Measurements from ENCODE around the gene CLDN3. TPM values are rescaled to one million over a fixed set of nuclear protein-coding genes. Genes with fewer than 3 reads are reported as not detected.
"Not testable (repeated sequence)": the region's sequence is repeated elsewhere in the genome, so short reads cannot be mapped to it uniquely, and the experiment has no call there.

The CLDN3 gene
- not detected for total RNA-seq
- long read RNA-seq = 0 reads

- intact Hi-C loops (cut with micrococcal nuclease) = no loop called here
- no peak for DNase-seq
- peak; percentile 60 for ATAC-seq
These were observed at the start of gene CLDN3 for GRCh38 chr7:73770002-73770859. TSS of gene CLDN3 (minus strand) at chr7:73770270. CDS start at chr7:73770049, 221 bp downstream.

GRCh38 chr7:73817121-73817520, 47.1 kb upstream of the CLDN3 start:
- DNase-seq = no peak
- no peak for ATAC-seq
- intact Hi-C loops (cut with micrococcal nuclease) = loop anchor here (10.0 kb wide), 1 partner anchor 1962 kb away; no protein-coding TSS in a partner anchor

GRCh38 chr7:73815436-73815835, 45.4 kb upstream of the CLDN3 start:
- DNase-seq = peak; percentile 11
- ATAC-seq = no peak
- intact Hi-C loops (cut with micrococcal nuclease) = loop anchor here (10.0 kb wide), 1 partner anchor 1961 kb away; no protein-coding TSS in a partner anchor

GRCh38 chr7:73812996-73813395, 42.9 kb upstream of the CLDN3 start:
- ATAC-seq (no peak), DNase-seq (no peak)
- intact Hi-C loops (cut with micrococcal nuclease) = loop anchor here (10.0 kb wide), 1 partner anchor 1958 kb away; no protein-coding TSS in a partner anchor

- intact Hi-C loops (cut with micrococcal nuclease) = loop anchor here (10.0 kb wide), 1 partner anchor 1957 kb away; no protein-coding TSS in a partner anchor
- DNase-seq (peak; percentile 78), ATAC-seq (peak; percentile 84)
These were observed 41.7 kb upstream of the CLDN3 start for GRCh38 chr7:73811760-73812168.

GRCh38 chr7:73810998-73811360, 40.9 kb upstream of the CLDN3 start:
- ATAC-seq (no peak), DNase-seq (peak; percentile 23)
- intact Hi-C loops (cut with micrococcal nuclease) = loop anchor here (10.0 kb wide), 1 partner anchor 1956 kb away; no protein-coding TSS in a partner anchor

- DNase-seq (peak; percentile 20), ATAC-seq (no peak)
- intact Hi-C loops (cut with micrococcal nuclease) = no loop called here
These were observed 39.4 kb upstream of the CLDN3 start for GRCh38 chr7:73809467-73809951.

GRCh38 chr7:73802459-73802858, 32.4 kb upstream of the CLDN3 start:
- no peak for DNase-seq
- intact Hi-C loops (cut with micrococcal nuclease) = no loop called here
- no peak for ATAC-seq

- no peak for ATAC-seq
- intact Hi-C loops (cut with micrococcal nuclease) = no loop called here
- DNase-seq = no peak
These were observed 31.5 kb upstream of the CLDN3 start for GRCh38 chr7:73801577-73801976.

- no peak for ATAC-seq
- DNase-seq = no peak
- intact Hi-C loops (cut with micrococcal nuclease) = no loop called here
These were observed 29.4 kb upstream of the CLDN3 start for GRCh38 chr7:73799282-73800141.

GRCh38 chr7:73797176-73797575, 27.1 kb upstream of the CLDN3 start:
- DNase-seq; intact Hi-C loops (cut with micrococcal nuclease); ATAC-seq: not testable (repeated sequence)

- intact Hi-C loops (cut with micrococcal nuclease); DNase-seq; ATAC-seq: not testable (repeated sequence)
These were observed 26.6 kb upstream of the CLDN3 start for GRCh38 chr7:73796656-73797055.

GRCh38 chr7:73795188-73795587, 25.1 kb upstream of the CLDN3 start:
- intact Hi-C loops (cut with micrococcal nuclease); ATAC-seq; DNase-seq: not testable (repeated sequence)

- intact Hi-C loops (cut with micrococcal nuclease); ATAC-seq; DNase-seq: not testable (repeated sequence)
These were observed 21.2 kb upstream of the CLDN3 start for GRCh38 chr7:73791170-73791690.

- ATAC-seq (no peak), DNase-seq (no peak)
- intact Hi-C loops (cut with micrococcal nuclease) = no loop called here
These were observed 19.0 kb upstream of the CLDN3 start for GRCh38 chr7:73789051-73789450.

GRCh38 chr7:73787786-73788048, 17.6 kb upstream of the CLDN3 start:
- ATAC-seq; DNase-seq; intact Hi-C loops (cut with micrococcal nuclease): not testable (repeated sequence)

GRCh38 chr7:73786588-73786987, 16.5 kb upstream of the CLDN3 start:
- intact Hi-C loops (cut with micrococcal nuclease) = no loop called here
- ATAC-seq = no peak
- DNase-seq = no peak

GRCh38 chr7:73779517-73779916, 9.4 kb upstream of the CLDN3 start:
- ATAC-seq = no peak
- DNase-seq = no peak
- intact Hi-C loops (cut with micrococcal nuclease) = no loop called here

GRCh38 chr7:73778801-73779389, 8.8 kb upstream of the CLDN3 start:
- intact Hi-C loops (cut with micrococcal nuclease) = no loop called here
- ATAC-seq (no peak), DNase-seq (no peak)
